ENCODE data around the gene ACTMAP. TPM values are rescaled to one million over a fixed set of nuclear protein-coding genes. Genes with fewer than 3 reads are reported as not detected.

The ACTMAP gene
- total RNA-seq, 4 donors from 2014 or later: 3.3 to 8.5 (median 4.5) TPM

GRCh38 chr19:40702337-40703012, 47.8 kb downstream of the ACTMAP start:
- TF ChIP-seq, protein P1, sequence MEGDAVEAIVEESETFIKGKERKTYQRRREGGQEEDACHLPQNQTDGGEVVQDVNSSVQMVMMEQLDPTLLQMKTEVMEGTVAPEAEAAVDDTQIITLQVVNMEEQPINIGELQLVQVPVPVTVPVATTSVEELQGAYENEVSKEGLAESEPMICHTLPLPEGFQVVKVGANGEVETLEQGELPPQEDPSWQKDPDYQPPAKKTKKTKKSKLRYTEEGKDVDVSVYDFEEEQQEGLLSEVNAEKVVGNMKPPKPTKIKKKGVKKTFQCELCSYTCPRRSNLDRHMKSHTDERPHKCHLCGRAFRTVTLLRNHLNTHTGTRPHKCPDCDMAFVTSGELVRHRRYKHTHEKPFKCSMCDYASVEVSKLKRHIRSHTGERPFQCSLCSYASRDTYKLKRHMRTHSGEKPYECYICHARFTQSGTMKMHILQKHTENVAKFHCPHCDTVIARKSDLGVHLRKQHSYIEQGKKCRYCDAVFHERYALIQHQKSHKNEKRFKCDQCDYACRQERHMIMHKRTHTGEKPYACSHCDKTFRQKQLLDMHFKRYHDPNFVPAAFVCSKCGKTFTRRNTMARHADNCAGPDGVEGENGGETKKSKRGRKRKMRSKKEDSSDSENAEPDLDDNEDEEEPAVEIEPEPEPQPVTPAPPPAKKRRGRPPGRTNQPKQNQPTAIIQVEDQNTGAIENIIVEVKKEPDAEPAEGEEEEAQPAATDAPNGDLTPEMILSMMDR (IDR thresholded peaks at IDR 0.05): no peak
- TF ChIP-seq POLR2A (IDR thresholded peaks at IDR 0.05): no peak
- Histone ChIP-seq H3K36me3 (peaks cover 31 to 35% of the 10 kb centered on the region in 2 donors), H3K27ac (no peak overlapping the region), H3K4me3 (replicated peaks in 1 of 3) (no peak overlapping the region), H3K9me3 (no peaks in the 10 kb centered on the region), H3K27me3 (no peaks in the 10 kb centered on the region), H3K4me1 (no peaks in the 10 kb centered on the region)
- intact Hi-C loops (cut with DNase I): no loop called here
- DNase-seq: no peak
- 81 to 86% methylated on average over 17 to 18 of the region's 18 CpGs for WGBS, 2 donors

GRCh38 chr19:40701758-40702157, 48.5 kb downstream of the ACTMAP start:
- WGBS, 2 donors: 95 to 98% methylated on average over 6 of the region's 6 CpGs
- Histone ChIP-seq H3K27ac (no peak overlapping the region), H3K36me3 (peaks cover 31 to 35% of the 10 kb centered on the region in 2 donors), H3K4me3 (replicated peaks in 1 of 3) (no peak overlapping the region), H3K27me3 (no peaks in the 10 kb centered on the region), H3K4me1 (no peaks in the 10 kb centered on the region), H3K9me3 (no peaks in the 10 kb centered on the region)
- TF ChIP-seq, protein P1 (IDR thresholded peaks at IDR 0.05): no peak
- TF ChIP-seq POLR2A (IDR thresholded peaks at IDR 0.05): no peak
- DNase-seq: no peak
- intact Hi-C loops (cut with DNase I): no loop called here

- H3K4me3 ChIP-seq (replicated peaks in 1 of 3): no peak overlapping the region
- DNase-seq: no peak
- no peak for TF ChIP-seq POLR2A (IDR thresholded peaks at IDR 0.05)
- TF ChIP-seq, protein P1 (IDR thresholded peaks at IDR 0.05): no peak
- H3K27me3 ChIP-seq: no peaks in the 10 kb centered on the region
- H3K9me3 ChIP-seq: no peaks in the 10 kb centered on the region
- H3K27ac ChIP-seq: no peak overlapping the region
- peaks cover 25 to 26% of the 10 kb centered on the region in 2 donors for H3K36me3 ChIP-seq
- WGBS, 2 donors: 89 to 100% methylated on average over 4 to 9 of the region's 9 CpGs
- intact Hi-C loops (cut with DNase I): no loop called here
- H3K4me1 ChIP-seq: no peaks in the 10 kb centered on the region
These were observed 50.2 kb downstream of the ACTMAP start for GRCh38 chr19:40700083-40700482.

GRCh38 chr19:40697007-40697406, 53.3 kb downstream of the ACTMAP start:
- DNase-seq: no peak
- Histone ChIP-seq H3K9me3 (no peaks in the 10 kb centered on the region), H3K4me3 (replicated peaks in 1 of 3) (no peak overlapping the region), H3K27me3 (no peaks in the 10 kb centered on the region), H3K36me3 (peaks cover 5 to 12% of the 10 kb centered on the region in 2 donors), H3K4me1 (no peaks in the 10 kb centered on the region), H3K27ac (no peak overlapping the region)
- no peak for TF ChIP-seq POLR2A (IDR thresholded peaks at IDR 0.05)
- TF ChIP-seq, protein P1 (IDR thresholded peaks at IDR 0.05): no peak
- WGBS, 2 donors: 97 to 98% methylated on average over 6 of the region's 6 CpGs
- intact Hi-C loops (cut with DNase I): no loop called here

DNA sequence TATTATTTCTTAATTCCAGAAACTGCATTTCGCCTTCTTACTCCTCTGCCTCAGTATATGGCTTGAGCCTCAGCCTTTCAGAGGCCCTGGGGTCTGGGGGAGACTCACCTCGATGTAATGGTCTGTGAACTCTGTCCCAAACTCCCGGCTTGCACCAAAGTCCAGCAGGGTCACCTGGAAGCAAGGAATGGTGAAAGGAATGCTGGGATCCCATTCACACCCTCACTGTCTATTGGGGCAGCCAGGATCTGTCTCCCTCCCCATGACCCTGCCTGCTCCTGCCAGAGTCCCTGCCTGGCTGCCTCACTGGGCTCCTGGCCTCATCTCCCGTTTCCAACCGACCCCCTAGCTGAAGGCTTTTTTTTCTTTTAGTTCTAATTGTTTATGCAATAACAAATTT, 54.4 kb downstream of the ACTMAP start:
- H3K27ac ChIP-seq: no peak overlapping the region
- intact Hi-C loops (cut with DNase I): no loop called here
- no peaks in the 10 kb centered on the region for H3K27me3 ChIP-seq
- no peak for TF ChIP-seq POLR2A (IDR thresholded peaks at IDR 0.05)
- TF ChIP-seq, protein P1 (IDR thresholded peaks at IDR 0.05): no peak
- DNase-seq: no peak
- no peaks in the 10 kb centered on the region for H3K9me3 ChIP-seq
- peaks cover 4 to 7% of the 10 kb centered on the region in 2 donors for H3K4me1 ChIP-seq
- H3K36me3 ChIP-seq: peaks cover 0 to 12% of the 10 kb centered on the region in 2 donors
- WGBS, 2 donors: 94 to 96% methylated on average over 5 of the region's 5 CpGs
- H3K4me3 ChIP-seq (replicated peaks in 1 of 3): no peak overlapping the region

Data from thyroid gland (tissue), 4 donors.